DOHH2 (cell line): ENCODE measurements around the gene POU2F1.

ENCODE experiments used
- H3F3A ChIP-seq: fragments of 200-600 bp; sonication (generic), shearing (Covaris generic); 2 replicates; pipeline ENCODE4 v1.6.0; 2016; ENCODE audit warnings: antibody characterized with exemption, mild to moderate bottlenecking; ENCODE audit not compliant: control insufficient read depth, insufficient read depth
- H3K27ac ChIP-seq: fragments of 200-600 bp; sonication (generic); 2 replicates; pipeline ENCODE4 v1.5.1; 2014; ENCODE audit warnings: low read depth, mild to moderate bottlenecking, low read length, moderate library complexity
- H3K27me3 ChIP-seq: fragments of 200-600 bp; sonication (generic); 2 replicates; pipeline ENCODE4 v1.6.1; 2014; ENCODE audit warnings: mild to moderate bottlenecking, low read length, mixed read lengths; ENCODE audit not compliant: control insufficient read depth
- H3K36me3 ChIP-seq: fragments of 200-600 bp; sonication (generic); 2 replicates; pipeline ENCODE4 v1.6.1; 2014; ENCODE audit warnings: mild to moderate bottlenecking, low read length, moderate library complexity, mixed read lengths; ENCODE audit not compliant: control insufficient read depth
- H3K4me1 ChIP-seq: fragments of 200-600 bp; sonication (generic); 2 replicates; pipeline ENCODE4 v1.6.1; 2014; ENCODE audit warnings: mild to moderate bottlenecking, low read length, mixed read lengths; ENCODE audit not compliant: control insufficient read depth
- H3K4me2 ChIP-seq: fragments of 200-600 bp; sonication (generic); 2 replicates; pipeline ENCODE4 v1.6.0; 2014; ENCODE audit warnings: mild to moderate bottlenecking, low read length, moderate library complexity
- H3K4me3 ChIP-seq: fragments of 200-600 bp; sonication (generic); 2 replicates; pipeline ENCODE4 v1.5.1; 2014; ENCODE audit warnings: mild to moderate bottlenecking, low read length, mixed read lengths
- H3K79me2 ChIP-seq: fragments of 200-600 bp; sonication (generic); 2 replicates; pipeline ENCODE4 v1.6.1; 2014; ENCODE audit warnings: mild to moderate bottlenecking, low read length, mixed read lengths; ENCODE audit not compliant: control insufficient read depth
- H3K9me2 ChIP-seq: fragments of 200-600 bp; sonication (generic); replicated peaks from 2 replicates; pipeline ENCODE4 v1.6.1; 2014; ENCODE audit warnings: mild to moderate bottlenecking, low read length, mixed read lengths; ENCODE audit not compliant: control insufficient read depth
- H3K9me3 ChIP-seq: fragments of 200-600 bp; sonication (generic); 2 replicates; pipeline ENCODE4 v1.6.1; 2014; ENCODE audit warnings: antibody characterized with exemption, low read length, mixed read lengths; ENCODE audit not compliant: control insufficient read depth, insufficient read depth
- H4K20me1 ChIP-seq: fragments of 200-600 bp; sonication (generic); 2 replicates; pipeline ENCODE4 v1.6.0; 2014; ENCODE audit warnings: low read depth, mild to moderate bottlenecking, antibody characterized with exemption, low read length, moderate library complexity; ENCODE audit not compliant: control insufficient read depth, insufficient read depth
- CTCF ChIP-seq: fragments of 200-600 bp; sonication (generic); IDR thresholded peaks from one replicate; pipeline ENCODE4 v1.5.1; 2014; ENCODE audit warnings: antibody characterized with exemption, mild to moderate bottlenecking, low read depth, low read length; ENCODE audit not compliant: poor library complexity, severe bottlenecking
- EZH2phosphoT487 ChIP-seq: fragments of 200-600 bp; sonication (generic); IDR thresholded peaks from 2 replicates; pipeline ENCODE4 v1.6.1; 2017; ENCODE audit warnings: borderline replicate concordance, mild to moderate bottlenecking, antibody characterized with exemption, low read length, moderate library complexity, mixed read lengths

The POU2F1 gene

GRCh38 chr1:167328816-167329483, 108.3 kb downstream of the POU2F1 start:
- H3K27me3 ChIP-seq, result no peaks in the 10 kb centered on the region
- H3K9me3 ChIP-seq, result 0 out of 2 replicates have a peak, but pooled peaks cover 4% of the 10 kb centered on the region
- H3K4me2 ChIP-seq, result peak overlapping the region; percentile 77
- peaks cover 46% of the 10 kb centered on the region for H3F3A ChIP-seq
- peaks cover 29% of the 10 kb centered on the region for H3K36me3 ChIP-seq
- no peaks in the 10 kb centered on the region for H3K9me2 ChIP-seq
- no peaks in the 10 kb centered on the region for H4K20me1 ChIP-seq
- H3K4me1 ChIP-seq, result peaks cover 48% of the 10 kb centered on the region
- H3K4me3 ChIP-seq, result peak overlapping the region; percentile 75
- no peak for TF ChIP-seq CTCF
- TF ChIP-seq EZH2phosphoT487, result no peak
- peak overlapping the region; percentile 100 for H3K27ac ChIP-seq
- H3K79me2 ChIP-seq, result peaks cover 47% of the 10 kb centered on the region

GRCh38 chr1:167330601-167331293, 110.1 kb downstream of the POU2F1 start:
- H3K27me3 ChIP-seq, result no peaks in the 10 kb centered on the region
- H3K9me2 ChIP-seq, result no peaks in the 10 kb centered on the region
- H3K9me3 ChIP-seq, result no peaks in the 10 kb centered on the region
- no peak for TF ChIP-seq CTCF
- no peak for TF ChIP-seq EZH2phosphoT487
- H3K4me3 ChIP-seq, result peak overlapping the region; percentile 75
- peak overlapping the region; percentile 100 for H3K27ac ChIP-seq
- H3K4me1 ChIP-seq, result peaks cover 53% of the 10 kb centered on the region
- H4K20me1 ChIP-seq, result no peaks in the 10 kb centered on the region
- H3K4me2 ChIP-seq, result peak overlapping the region; percentile 77
- peaks cover 46% of the 10 kb centered on the region for H3K36me3 ChIP-seq
- H3K79me2 ChIP-seq, result peaks cover 65% of the 10 kb centered on the region
- H3F3A ChIP-seq, result peaks cover 42% of the 10 kb centered on the region

GRCh38 chr1:167331650-167332049, 111.0 kb downstream of the POU2F1 start:
- Histone ChIP-seq H3K36me3 (peaks cover 55% of the 10 kb centered on the region), H3K4me2 (peak overlapping the region; percentile 77), H3F3A (peaks cover 42% of the 10 kb centered on the region), H3K27ac (peak overlapping the region; percentile 100), H3K4me1 (peaks cover 47% of the 10 kb centered on the region), H3K4me3 (peak overlapping the region; percentile 75), H3K79me2 (peaks cover 69% of the 10 kb centered on the region), H4K20me1 (no peaks in the 10 kb centered on the region), H3K9me3 (peaks cover 4% of the 10 kb centered on the region; the same call in 1 of the 2 replicates), H3K27me3 (no peaks in the 10 kb centered on the region), H3K9me2 (no peaks in the 10 kb centered on the region)
- TF ChIP-seq CTCF (no peak), EZH2phosphoT487 (no peak)
